H9 (cell line): ENCODE measurements around the gene MNAT1. TPM values are rescaled to one million over a fixed set of nuclear protein-coding genes. Genes with fewer than 3 reads are reported as not detected.

Source experiments
- DNase-seq: peaks from one replicate; pipeline ENCODE4 v3.0.0-alpha.2; 2017
- H2AFZ ChIP-seq: one replicate; pipeline ENCODE4 v1.6.1; 2013; ENCODE audit warnings: mild to moderate bottlenecking, low read length, control low read depth, moderate library complexity
- H2AK5ac ChIP-seq: 2 replicates; pipeline ENCODE4 v1.6.1; 2013; ENCODE audit warnings: low read length, control low read depth, mixed read lengths; ENCODE audit not compliant: insufficient read length
- H2BK120ac ChIP-seq: one replicate; pipeline ENCODE4 v1.6.1; 2013; ENCODE audit warnings: low read depth, mild to moderate bottlenecking, low read length, control low read depth, inconsistent platforms; ENCODE audit not compliant: poor library complexity, severe bottlenecking
- H2BK12ac ChIP-seq: 2 replicates; pipeline ENCODE4 v1.6.1; 2013; ENCODE audit warnings: low read length, control low read depth, mixed read lengths, low read depth; ENCODE audit not compliant: insufficient read length
- H2BK15ac ChIP-seq: 2 replicates; pipeline ENCODE4 v1.6.1; 2013; ENCODE audit warnings: low read depth, low read length, control low read depth
- H2BK20ac ChIP-seq: one replicate; pipeline ENCODE4 v1.6.1; 2013; ENCODE audit warnings: low read depth, mild to moderate bottlenecking, low read length, control low read depth, inconsistent platforms; ENCODE audit not compliant: poor library complexity, severe bottlenecking
- H2BK5ac ChIP-seq: 2 replicates; pipeline ENCODE4 v1.6.1; 2013; ENCODE audit warnings: low read length, control low read depth, mixed read lengths; ENCODE audit not compliant: insufficient read length
- H3K14ac ChIP-seq: 2 replicates; pipeline ENCODE4 v1.6.1; 2013; ENCODE audit warnings: low read length, control low read depth; ENCODE audit not compliant: insufficient read depth
- H3K18ac ChIP-seq: 2 replicates; pipeline ENCODE4 v1.6.1; 2013; ENCODE audit warnings: low read depth, mild to moderate bottlenecking, mixed read lengths, low read length, control low read depth; ENCODE audit not compliant: insufficient read length
- H3K23ac ChIP-seq: 2 replicates; pipeline ENCODE4 v1.6.1; 2013; ENCODE audit warnings: low read length, control low read depth, mixed read lengths, low read depth; ENCODE audit not compliant: insufficient read length
- H3K23me2 ChIP-seq: 2 replicates; pipeline ENCODE4 v1.6.1; 2013; ENCODE audit warnings: low read depth, mild to moderate bottlenecking, mixed read lengths, low read length, control low read depth; ENCODE audit not compliant: insufficient read length, poor library complexity, severe bottlenecking
- H3K27ac ChIP-seq: 2 replicates; pipeline ENCODE4 v1.5.1; 2013; ENCODE audit warnings: low read length, control low read depth, mixed read lengths, low read depth; ENCODE audit not compliant: insufficient read length
- H3K27me3 ChIP-seq: 2 replicates; pipeline ENCODE4 v1.6.1; 2013; ENCODE audit warnings: low read length, control low read depth, inconsistent platforms; ENCODE audit not compliant: insufficient read depth
- H3K4ac ChIP-seq: 2 replicates; pipeline ENCODE4 v1.6.1; 2013; ENCODE audit warnings: low read depth, mild to moderate bottlenecking, control low read depth, inconsistent platforms, low read length, moderate library complexity
- H3K4me1 ChIP-seq: 2 replicates; pipeline ENCODE4 v1.6.1; 2013; ENCODE audit warnings: low read length, control low read depth, inconsistent platforms; ENCODE audit not compliant: insufficient read depth
- H3K4me2 ChIP-seq: 2 replicates; pipeline ENCODE4 v1.6.1; 2013; ENCODE audit warnings: low read length, control low read depth, mixed read lengths; ENCODE audit not compliant: insufficient read length, insufficient read depth
- H3K56ac ChIP-seq: 2 replicates; pipeline ENCODE4 v1.6.1; 2013; ENCODE audit warnings: low read depth, mild to moderate bottlenecking, mixed read lengths, low read length, control low read depth; ENCODE audit not compliant: insufficient read length
- H3K79me1 ChIP-seq: 2 replicates; pipeline ENCODE4 v1.6.1; 2013; ENCODE audit warnings: low read depth, mild to moderate bottlenecking, moderate library complexity, low read length, control low read depth, inconsistent platforms; ENCODE audit not compliant: insufficient read depth, poor library complexity, severe bottlenecking
- H3K79me2 ChIP-seq: 2 replicates; pipeline ENCODE4 v1.6.1; 2013; ENCODE audit warnings: low read length, control low read depth, inconsistent platforms; ENCODE audit not compliant: insufficient read depth
- H3K9ac ChIP-seq: 2 replicates; pipeline ENCODE4 v1.6.1; 2013; ENCODE audit warnings: low read length, control low read depth, mixed read lengths; ENCODE audit not compliant: insufficient read length; ENCODE audit errors: extremely low read depth
- H3K9me3 ChIP-seq: one replicate; pipeline ENCODE4 v1.6.1; 2013; ENCODE audit warnings: low read depth, low read length, inconsistent platforms; ENCODE audit not compliant: control insufficient read depth
- H3T11ph ChIP-seq: one replicate; pipeline ENCODE4 v1.6.1; 2013; ENCODE audit warnings: mild to moderate bottlenecking, low read length, control low read depth, inconsistent platforms
- H4K20me1 ChIP-seq: one replicate; pipeline ENCODE4 v1.6.1; 2013; ENCODE audit not compliant: control insufficient read depth, insufficient read length, insufficient read depth
- H4K5ac ChIP-seq: 2 replicates; pipeline ENCODE4 v1.6.1; 2013; ENCODE audit warnings: low read depth, mild to moderate bottlenecking, mixed read lengths, low read length, control low read depth; ENCODE audit not compliant: insufficient read length
- H4K8ac ChIP-seq: replicated peaks from 2 replicates; pipeline ENCODE4 v1.6.1; 2013; ENCODE audit warnings: low read length, control low read depth, mixed read lengths, low read depth; ENCODE audit not compliant: insufficient read length
- H4K91ac ChIP-seq: 2 replicates; pipeline ENCODE4 v1.6.1; 2013; ENCODE audit warnings: low read depth, mild to moderate bottlenecking, moderate library complexity, mixed read lengths, low read length, control low read depth; ENCODE audit not compliant: insufficient read length
- H3K27ac Mint-ChIP-seq, 3 experiments: 2 replicates in 2 of 3; 3 replicates in 1 of 3; pipeline ENCODE4 v1.8.0; 2020 to 2021; ENCODE audit warnings: mixed read lengths in 3 of 3, mild to moderate bottlenecking in 1 of 3, moderate library complexity in 1 of 3
- H3K27me3 Mint-ChIP-seq: 2 replicates; pipeline ENCODE4 v1.8.0; 2021; ENCODE audit warnings: low read depth, mild to moderate bottlenecking, moderate library complexity, mixed read lengths
- H3K36me3 Mint-ChIP-seq, 3 experiments: 2 replicates in 2 of 3; 3 replicates in 1 of 3; pipeline ENCODE4 v1.8.0; 2020 to 2021; ENCODE audit warnings: low read depth in 3 of 3, mixed read lengths in 3 of 3; ENCODE audit not compliant: insufficient read depth in 1 of 3
- H3K4me1 Mint-ChIP-seq, 2 experiments: 2 replicates each; pipeline ENCODE4 v1.8.0; 2020; ENCODE audit warnings: mixed read lengths in 2 of 2
- H3K4me3 Mint-ChIP-seq, 2 experiments: 2 replicates in 1 of 2; 3 replicates in 1 of 2; pipeline ENCODE4 v1.8.0; 2020 to 2021; ENCODE audit warnings: mild to moderate bottlenecking in 2 of 2, mixed read lengths in 2 of 2, moderate library complexity in 1 of 2
- H3K9me3 Mint-ChIP-seq, 2 experiments: 2 replicates in 1 of 2; 3 replicates in 1 of 2; pipeline ENCODE4 v1.8.0; 2020; ENCODE audit warnings: mild to moderate bottlenecking in 2 of 2, mixed read lengths in 2 of 2, moderate library complexity in 1 of 2
- WGBS: extraction: QIAGEN DNeasy Blood & Tissue Kit; methylation state at CpG from one replicate; pipeline ENCODE4 v1.1.7; 2013; ENCODE audit warnings: missing lambda C conversion rate, low lambda C conversion rate, mixed read lengths; ENCODE audit not compliant: insufficient read length; ENCODE audit errors: extremely low coverage; 5-methylcytosine and 5-hydroxymethylcytosine counted together
- total RNA-seq: library from RNA; stranded (reverse); gene quantifications from 2 replicates; pipeline ENCODE4 v1.2.1, GENCODE V29; 2021
- TF ChIP-seq, protein P1 (sequence below): fragments of 200-600 bp; sonication (generic); conservative IDR thresholded peaks from 3 replicates; pipeline ENCODE4 v1.8.0; 2021; ENCODE audit warnings: antibody characterized with exemption, mild to moderate bottlenecking

Gene MNAT1
- total RNA-seq, 1 experiment from 2014 or later = 43.1 TPM

DNA sequence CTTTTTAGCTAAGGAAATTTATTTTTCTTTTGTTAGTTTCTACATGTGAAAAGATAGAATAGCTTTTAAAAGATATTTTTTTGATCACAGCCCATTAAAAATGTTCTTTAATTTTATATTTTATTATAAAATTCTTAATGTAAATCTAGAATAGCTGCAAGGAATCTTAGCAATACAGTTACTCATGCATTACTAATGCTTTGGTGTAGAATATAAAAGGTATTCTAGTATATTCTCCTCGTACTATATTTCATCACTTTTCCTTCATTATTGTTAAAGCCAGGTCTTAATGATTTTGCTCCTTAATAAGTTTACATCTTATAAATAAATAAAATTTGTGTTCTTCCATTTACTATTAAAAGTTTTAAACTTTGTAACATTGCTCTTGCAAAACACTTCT is 82.6 kb downstream of the MNAT1 start:
- Histone ChIP-seq H4K20me1 (no peaks in the 10 kb centered on the region), H3K4me1 (no peaks in the 10 kb centered on the region), H3T11ph (no peak overlapping the region), H3K23me2 (no peaks in the 10 kb centered on the region), H2AK5ac (no peak overlapping the region), H3K79me1 (no peaks in the 10 kb centered on the region), H4K5ac (no peak overlapping the region), H2BK20ac (no peak overlapping the region), H3K56ac (no peak overlapping the region), H2BK120ac (no peak overlapping the region), H3K23ac (no peak overlapping the region), H3K9me3 (no peaks in the 10 kb centered on the region), H3K18ac (no peak overlapping the region), H3K27me3 (no peaks in the 10 kb centered on the region), H4K91ac (no peak overlapping the region), H2BK12ac (no peak overlapping the region), H3K27ac (no peak overlapping the region), H2AFZ (no peak overlapping the region), H3K14ac (no peak overlapping the region), H2BK15ac (no peak overlapping the region), H2BK5ac (no peak overlapping the region), H3K4ac (no peak overlapping the region), H3K4me2 (no peak overlapping the region), H4K8ac (no peak overlapping the region), H3K9ac (no peak overlapping the region), H3K79me2 (no peaks in the 10 kb centered on the region)
- TF ChIP-seq, protein P1, sequence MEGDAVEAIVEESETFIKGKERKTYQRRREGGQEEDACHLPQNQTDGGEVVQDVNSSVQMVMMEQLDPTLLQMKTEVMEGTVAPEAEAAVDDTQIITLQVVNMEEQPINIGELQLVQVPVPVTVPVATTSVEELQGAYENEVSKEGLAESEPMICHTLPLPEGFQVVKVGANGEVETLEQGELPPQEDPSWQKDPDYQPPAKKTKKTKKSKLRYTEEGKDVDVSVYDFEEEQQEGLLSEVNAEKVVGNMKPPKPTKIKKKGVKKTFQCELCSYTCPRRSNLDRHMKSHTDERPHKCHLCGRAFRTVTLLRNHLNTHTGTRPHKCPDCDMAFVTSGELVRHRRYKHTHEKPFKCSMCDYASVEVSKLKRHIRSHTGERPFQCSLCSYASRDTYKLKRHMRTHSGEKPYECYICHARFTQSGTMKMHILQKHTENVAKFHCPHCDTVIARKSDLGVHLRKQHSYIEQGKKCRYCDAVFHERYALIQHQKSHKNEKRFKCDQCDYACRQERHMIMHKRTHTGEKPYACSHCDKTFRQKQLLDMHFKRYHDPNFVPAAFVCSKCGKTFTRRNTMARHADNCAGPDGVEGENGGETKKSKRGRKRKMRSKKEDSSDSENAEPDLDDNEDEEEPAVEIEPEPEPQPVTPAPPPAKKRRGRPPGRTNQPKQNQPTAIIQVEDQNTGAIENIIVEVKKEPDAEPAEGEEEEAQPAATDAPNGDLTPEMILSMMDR = no peak
- H3K4me1 Mint-ChIP-seq = no peaks in the 10 kb centered on the region
- H3K36me3 Mint-ChIP-seq = peaks cover 5 to 17% (median 7%) of the 10 kb centered on the region in 3 experiments; a peak in 6 of 7 replicates
- no peak for DNase-seq
- no CpG with 5 or more reads among the region's 1 CpG for WGBS
- H3K9me3 Mint-ChIP-seq = no peaks in the 10 kb centered on the region
- H3K27me3 Mint-ChIP-seq = no peaks in the 10 kb centered on the region
- no peak overlapping the region for H3K27ac Mint-ChIP-seq
- H3K4me3 Mint-ChIP-seq = no peak overlapping the region
